Measurements from ENCODE around the gene GRIK3.

DNA sequence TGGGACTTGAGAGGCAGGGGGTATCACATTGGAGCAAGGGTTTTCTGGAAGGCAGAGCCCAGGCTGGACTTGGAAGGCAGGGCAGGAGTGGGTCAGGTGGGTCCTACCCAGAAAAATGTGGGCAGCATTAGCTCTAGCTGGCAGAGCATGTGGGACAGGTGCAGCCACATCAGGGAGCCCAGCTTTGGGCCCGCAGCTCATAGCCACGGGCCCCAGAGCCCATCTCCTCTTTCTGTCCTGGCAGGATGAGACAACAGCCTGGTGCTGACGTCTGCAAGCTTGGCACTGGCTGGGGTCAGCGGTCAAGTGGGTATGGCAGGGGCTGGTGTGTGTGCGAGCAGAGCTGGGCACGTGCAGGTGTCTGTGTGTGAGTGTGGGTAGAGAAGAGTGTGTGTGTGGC lies 154.7 kb downstream of the GRIK3 start:
- TF ChIP-seq POLR2A (IDR thresholded peaks at IDR 0.05), result no peak
- TF ChIP-seq, protein P1, sequence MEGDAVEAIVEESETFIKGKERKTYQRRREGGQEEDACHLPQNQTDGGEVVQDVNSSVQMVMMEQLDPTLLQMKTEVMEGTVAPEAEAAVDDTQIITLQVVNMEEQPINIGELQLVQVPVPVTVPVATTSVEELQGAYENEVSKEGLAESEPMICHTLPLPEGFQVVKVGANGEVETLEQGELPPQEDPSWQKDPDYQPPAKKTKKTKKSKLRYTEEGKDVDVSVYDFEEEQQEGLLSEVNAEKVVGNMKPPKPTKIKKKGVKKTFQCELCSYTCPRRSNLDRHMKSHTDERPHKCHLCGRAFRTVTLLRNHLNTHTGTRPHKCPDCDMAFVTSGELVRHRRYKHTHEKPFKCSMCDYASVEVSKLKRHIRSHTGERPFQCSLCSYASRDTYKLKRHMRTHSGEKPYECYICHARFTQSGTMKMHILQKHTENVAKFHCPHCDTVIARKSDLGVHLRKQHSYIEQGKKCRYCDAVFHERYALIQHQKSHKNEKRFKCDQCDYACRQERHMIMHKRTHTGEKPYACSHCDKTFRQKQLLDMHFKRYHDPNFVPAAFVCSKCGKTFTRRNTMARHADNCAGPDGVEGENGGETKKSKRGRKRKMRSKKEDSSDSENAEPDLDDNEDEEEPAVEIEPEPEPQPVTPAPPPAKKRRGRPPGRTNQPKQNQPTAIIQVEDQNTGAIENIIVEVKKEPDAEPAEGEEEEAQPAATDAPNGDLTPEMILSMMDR (IDR thresholded peaks at IDR 0.05), result no peak
